ENCODE results near the gene PRPF40B.

Gene PRPF40B

DNA sequence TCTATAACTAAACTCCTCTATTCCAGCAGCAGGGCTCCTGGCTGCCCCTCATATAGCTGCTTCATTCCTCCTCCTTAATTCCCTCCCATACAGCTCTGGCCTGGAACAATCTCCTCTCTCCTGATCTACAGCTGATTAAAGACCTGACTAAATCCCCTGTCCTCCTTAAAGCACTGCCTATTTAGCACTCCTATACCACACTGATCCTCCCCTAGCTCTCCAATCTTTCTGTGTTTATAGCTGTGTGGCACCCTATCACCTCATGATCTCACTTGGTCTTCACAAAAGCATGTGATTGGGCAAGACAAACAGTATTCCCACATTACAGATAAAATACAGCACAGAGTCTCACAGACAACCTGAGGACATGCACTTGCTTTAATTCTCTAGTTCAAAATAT lies 66.4 kb downstream of the PRPF40B start:
- DNase-seq, result no peak

GRCh38 chr12:49692851-49693250 lies 69.5 kb downstream of the PRPF40B start:
- DNase-seq, result no peak

DNA sequence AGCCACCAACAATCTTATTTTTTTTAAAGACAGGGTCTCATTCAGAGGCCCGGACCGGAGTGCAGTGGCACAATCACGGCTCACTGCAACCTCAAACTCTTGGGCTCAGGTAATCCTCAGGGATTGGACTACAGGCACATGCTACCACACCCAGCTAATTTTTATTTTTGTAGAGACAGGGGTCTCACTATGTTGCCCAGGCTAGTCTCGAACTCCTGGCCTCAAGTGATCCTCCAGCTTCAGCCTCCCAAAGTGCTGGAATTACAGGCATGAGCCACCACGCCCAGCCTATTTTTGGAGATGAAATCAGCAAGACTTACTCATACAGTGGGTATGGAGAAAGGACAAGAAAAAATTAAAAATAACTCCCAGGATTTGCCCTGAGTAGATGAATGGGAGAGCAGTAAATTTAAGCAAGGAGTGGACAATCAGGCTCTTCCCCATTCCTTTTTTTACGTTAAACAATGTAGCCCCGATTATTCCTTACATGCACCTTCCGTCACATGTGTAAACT lies 70.6 kb downstream of the PRPF40B start:
- DNase-seq, result no peak

Data from Kasumi-1 (cell line).